WTC11 (cell line): ENCODE data around the gene SORL1. TPM values are rescaled to one million over a fixed set of nuclear protein-coding genes. Genes with fewer than 3 reads are reported as not detected.

ENCODE experiments used
- ATAC-seq: fragments of 200-7000 bp; cut with Tn5 transposase; 2 replicates; pipeline ENCODE4 v1.10.0; 2021; ENCODE audit warnings: mild to moderate bottlenecking, moderate library complexity
- CTCF ChIA-PET: fragments of 300-600 bp; sonication (Branson Sonifier 250); formaldehyde crosslinking; loops from one replicate; lab custom pipeline; 2021; ENCODE audit warnings: antibody characterized with exemption; lab: Charles Lee
- POLR2A ChIA-PET: fragments of 350-600 bp; sonication (Branson Sonifier 250); formaldehyde crosslinking; loops from one replicate; lab custom pipeline; 2021; ENCODE audit warnings: antibody characterized with exemption; lab: Charles Lee
- DNase-seq: peaks from one replicate; pipeline ENCODE4 v3.0.0; 2021; ENCODE audit warnings: low spot score
- H3K27ac Mint-ChIP-seq: 2 replicates; pipeline ENCODE4 v1.8.0; 2021; ENCODE audit warnings: mixed read lengths
- H3K27me3 Mint-ChIP-seq: 2 replicates; pipeline ENCODE4 v1.8.0; 2021; ENCODE audit warnings: low read depth, mild to moderate bottlenecking, moderate library complexity, mixed read lengths
- H3K36me3 Mint-ChIP-seq: 2 replicates; pipeline ENCODE4 v1.8.0; 2021; ENCODE audit warnings: mixed read lengths
- H3K4me1 Mint-ChIP-seq: 2 replicates; pipeline ENCODE4 v1.8.0; 2022; ENCODE audit warnings: mixed read lengths
- H3K4me3 Mint-ChIP-seq: 2 replicates; pipeline ENCODE4 v1.8.0; 2021; ENCODE audit warnings: mild to moderate bottlenecking, moderate library complexity, mixed read lengths
- H3K9me3 Mint-ChIP-seq: 2 replicates; pipeline ENCODE4 v1.8.0; 2021; ENCODE audit warnings: mixed read lengths
- AFF4 ChIP-seq: sonication (generic); formaldehyde crosslinking; IDR thresholded peaks from 2 replicates; pipeline ENCODE4 v1.8.1; 2023; ENCODE audit warnings: mild to moderate bottlenecking, missing genetic modification reagents, borderline replicate concordance
- ARID4B ChIP-seq: sonication (generic); formaldehyde crosslinking; IDR thresholded peaks from 2 replicates; pipeline ENCODE4 v1.8.0; 2023; ENCODE audit warnings: missing genetic modification reagents, mild to moderate bottlenecking, borderline replicate concordance
- ESRRA ChIP-seq: sonication (generic); formaldehyde crosslinking; IDR thresholded peaks from 2 replicates; pipeline ENCODE4 v1.8.1; 2022; ENCODE audit warnings: mild to moderate bottlenecking, missing genetic modification reagents, borderline replicate concordance
- FOXK1 ChIP-seq: sonication (generic); formaldehyde crosslinking; IDR thresholded peaks from 2 replicates; pipeline ENCODE4 v1.8.0; 2022; ENCODE audit warnings: mild to moderate bottlenecking, moderate library complexity, missing genetic modification reagents
- GABPB1 ChIP-seq: sonication (generic); formaldehyde crosslinking; IDR thresholded peaks from 2 replicates; pipeline ENCODE4 v1.8.1; 2023; ENCODE audit warnings: mild to moderate bottlenecking, missing genetic modification reagents
- GTF2I ChIP-seq: fragments of 250-450 bp; sonication (Bioruptor Pico); conservative IDR thresholded peaks from 2 replicates; pipeline ENCODE4 v1.4.0; 2021; ENCODE audit warnings: mild to moderate bottlenecking
- PREB ChIP-seq: sonication (generic); formaldehyde crosslinking; IDR thresholded peaks from 2 replicates; pipeline ENCODE4 v1.8.1; 2022; ENCODE audit warnings: mild to moderate bottlenecking, missing genetic modification reagents, moderate library complexity, borderline replicate concordance
- ZBTB21 ChIP-seq: sonication (generic); formaldehyde crosslinking; IDR thresholded peaks from 2 replicates; pipeline ENCODE4 v1.8.1; 2023; ENCODE audit warnings: mild to moderate bottlenecking, missing genetic modification reagents, borderline replicate concordance
- ZNF138 ChIP-seq: sonication (generic); formaldehyde crosslinking; conservative IDR thresholded peaks from 2 replicates; pipeline ENCODE4 v1.8.1; 2022; ENCODE audit warnings: mild to moderate bottlenecking, moderate library complexity, missing genetic modification reagents
- ZNF423 ChIP-seq: fragments of 250-450 bp; sonication (Bioruptor Pico); IDR thresholded peaks from 2 replicates; pipeline ENCODE4 v2.1.2; 2022; ENCODE audit warnings: mild to moderate bottlenecking, moderate library complexity
- total RNA-seq: library from RNA; stranded (reverse); gene quantifications from 3 replicates; pipeline ENCODE4 v1.2.3, GENCODE V29; 2021
- TF ChIP-seq, protein P1 (sequence below): fragments of 250-450 bp; sonication (Bioruptor Pico); IDR thresholded peaks from 2 replicates; pipeline ENCODE4 v1.9.0; 2021; ENCODE audit warnings: mild to moderate bottlenecking, borderline replicate concordance
- TF ChIP-seq, protein P2 (sequence below): sonication (generic); formaldehyde crosslinking; IDR thresholded peaks from 2 replicates; pipeline ENCODE4 v1.8.1; 2023; ENCODE audit warnings: mild to moderate bottlenecking, missing genetic modification reagents

SORL1 gene
- total RNA-seq, 1 experiment from 2014 or later = 87.1 TPM

DNA sequence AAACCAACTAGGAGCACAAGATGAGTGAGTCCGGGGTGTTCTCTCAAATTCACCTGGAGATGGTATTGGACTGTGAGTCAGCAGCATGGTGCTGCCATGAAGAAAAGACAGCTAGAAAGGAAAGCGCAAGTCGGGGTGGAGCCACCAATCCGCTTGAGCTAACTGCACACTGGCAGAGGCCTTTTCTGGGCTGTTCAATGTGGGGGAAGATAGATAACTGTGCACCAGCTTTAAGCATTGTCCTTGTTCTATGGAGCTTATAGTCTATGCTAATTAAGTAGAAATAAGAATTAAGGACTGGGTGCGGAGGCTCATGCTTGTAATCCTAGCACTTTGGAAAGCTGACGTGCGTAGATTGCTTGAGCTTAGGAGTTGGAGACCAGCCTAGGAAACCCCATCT lies 22.6 kb downstream of the SORL1 start:
- peaks cover 68% of the 10 kb centered on the region for H3K4me1 Mint-ChIP-seq

GRCh38 chr11:121476379-121477032 lies 24.4 kb downstream of the SORL1 start:
- ChIA-PET CTCF (interaction anchor here (1.0 to 1.4 kb wide), 2 partner anchors 10 to 25 kb away, joined by 4 to 6 read pairs; no protein-coding TSS in a partner anchor), POLR2A (no interaction called here)
- H3K36me3 Mint-ChIP-seq = peaks cover 11% of the 10 kb centered on the region; the same call in 1 of the 2 replicates
- H3K4me3 Mint-ChIP-seq = no peak overlapping the region
- H3K27ac Mint-ChIP-seq = peak overlapping the region; percentile 39; the same call in 1 of the 2 replicates
- H3K4me1 Mint-ChIP-seq = peaks cover 72% of the 10 kb centered on the region
- H3K9me3 Mint-ChIP-seq = no peaks in the 10 kb centered on the region
- DNase-seq (no peak), ATAC-seq (no peak)
- no peaks in the 10 kb centered on the region for H3K27me3 Mint-ChIP-seq
- TF ChIP-seq ARID4B (CRISPR knock-in tag) (no peak), GABPB1 (no peak), ZNF423 (CRISPR knock-in tag) (no peak), ESRRA (CRISPR knock-in tag) (no peak), ZNF138 (no peak), ZBTB21 (CRISPR knock-in tag) (no peak), FOXK1 (CRISPR knock-in tag) (no peak)
- TF ChIP-seq, protein P1, sequence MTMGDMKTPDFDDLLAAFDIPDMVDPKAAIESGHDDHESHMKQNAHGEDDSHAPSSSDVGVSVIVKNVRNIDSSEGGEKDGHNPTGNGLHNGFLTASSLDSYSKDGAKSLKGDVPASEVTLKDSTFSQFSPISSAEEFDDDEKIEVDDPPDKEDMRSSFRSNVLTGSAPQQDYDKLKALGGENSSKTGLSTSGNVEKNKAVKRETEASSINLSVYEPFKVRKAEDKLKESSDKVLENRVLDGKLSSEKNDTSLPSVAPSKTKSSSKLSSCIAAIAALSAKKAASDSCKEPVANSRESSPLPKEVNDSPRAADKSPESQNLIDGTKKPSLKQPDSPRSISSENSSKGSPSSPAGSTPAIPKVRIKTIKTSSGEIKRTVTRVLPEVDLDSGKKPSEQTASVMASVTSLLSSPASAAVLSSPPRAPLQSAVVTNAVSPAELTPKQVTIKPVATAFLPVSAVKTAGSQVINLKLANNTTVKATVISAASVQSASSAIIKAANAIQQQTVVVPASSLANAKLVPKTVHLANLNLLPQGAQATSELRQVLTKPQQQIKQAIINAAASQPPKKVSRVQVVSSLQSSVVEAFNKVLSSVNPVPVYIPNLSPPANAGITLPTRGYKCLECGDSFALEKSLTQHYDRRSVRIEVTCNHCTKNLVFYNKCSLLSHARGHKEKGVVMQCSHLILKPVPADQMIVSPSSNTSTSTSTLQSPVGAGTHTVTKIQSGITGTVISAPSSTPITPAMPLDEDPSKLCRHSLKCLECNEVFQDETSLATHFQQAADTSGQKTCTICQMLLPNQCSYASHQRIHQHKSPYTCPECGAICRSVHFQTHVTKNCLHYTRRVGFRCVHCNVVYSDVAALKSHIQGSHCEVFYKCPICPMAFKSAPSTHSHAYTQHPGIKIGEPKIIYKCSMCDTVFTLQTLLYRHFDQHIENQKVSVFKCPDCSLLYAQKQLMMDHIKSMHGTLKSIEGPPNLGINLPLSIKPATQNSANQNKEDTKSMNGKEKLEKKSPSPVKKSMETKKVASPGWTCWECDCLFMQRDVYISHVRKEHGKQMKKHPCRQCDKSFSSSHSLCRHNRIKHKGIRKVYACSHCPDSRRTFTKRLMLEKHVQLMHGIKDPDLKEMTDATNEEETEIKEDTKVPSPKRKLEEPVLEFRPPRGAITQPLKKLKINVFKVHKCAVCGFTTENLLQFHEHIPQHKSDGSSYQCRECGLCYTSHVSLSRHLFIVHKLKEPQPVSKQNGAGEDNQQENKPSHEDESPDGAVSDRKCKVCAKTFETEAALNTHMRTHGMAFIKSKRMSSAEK (CRISPR knock-in tag) = no peak

More for the DNA sequence above, 22.6 kb downstream of the SORL1 start:
- DNase-seq (no peak), ATAC-seq (no peak)
- Mint-ChIP-seq H3K36me3 (peaks cover 21% of the 10 kb centered on the region), H3K27ac (no peak overlapping the region; the same call in 1 of the 2 replicates), H3K4me3 (no peak overlapping the region), H3K27me3 (no peaks in the 10 kb centered on the region), H3K9me3 (no peaks in the 10 kb centered on the region)
- ChIA-PET CTCF (no interaction called here), POLR2A (no interaction called here)
- TF ChIP-seq AFF4 (CRISPR knock-in tag) = no peak
- no peak for TF ChIP-seq GTF2I (CRISPR knock-in tag)
- no peak for TF ChIP-seq PREB
- TF ChIP-seq, protein P2, sequence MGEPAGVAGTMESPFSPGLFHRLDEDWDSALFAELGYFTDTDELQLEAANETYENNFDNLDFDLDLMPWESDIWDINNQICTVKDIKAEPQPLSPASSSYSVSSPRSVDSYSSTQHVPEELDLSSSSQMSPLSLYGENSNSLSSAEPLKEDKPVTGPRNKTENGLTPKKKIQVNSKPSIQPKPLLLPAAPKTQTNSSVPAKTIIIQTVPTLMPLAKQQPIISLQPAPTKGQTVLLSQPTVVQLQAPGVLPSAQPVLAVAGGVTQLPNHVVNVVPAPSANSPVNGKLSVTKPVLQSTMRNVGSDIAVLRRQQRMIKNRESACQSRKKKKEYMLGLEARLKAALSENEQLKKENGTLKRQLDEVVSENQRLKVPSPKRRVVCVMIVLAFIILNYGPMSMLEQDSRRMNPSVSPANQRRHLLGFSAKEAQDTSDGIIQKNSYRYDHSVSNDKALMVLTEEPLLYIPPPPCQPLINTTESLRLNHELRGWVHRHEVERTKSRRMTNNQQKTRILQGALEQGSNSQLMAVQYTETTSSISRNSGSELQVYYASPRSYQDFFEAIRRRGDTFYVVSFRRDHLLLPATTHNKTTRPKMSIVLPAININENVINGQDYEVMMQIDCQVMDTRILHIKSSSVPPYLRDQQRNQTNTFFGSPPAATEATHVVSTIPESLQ = no peak
